Panc1 (cell line): ENCODE results near the gene CNTRL.

ENCODE experiments used
- POLR2AphosphoS5 ChIP-seq: IDR thresholded peaks from 2 replicates; pipeline ENCODE4 v1.6.1; 2012; ENCODE audit warnings: mild to moderate bottlenecking, low read depth, low read length, moderate library complexity
- TCF7L2 ChIP-seq: IDR thresholded peaks from 2 replicates; pipeline ENCODE4 v1.6.1; 2011; ENCODE audit warnings: mild to moderate bottlenecking, low read depth, low read length, inconsistent platforms
- TF ChIP-seq, protein P1 (sequence below): fragments of 450-650 bp; IDR thresholded peaks from 2 replicates; pipeline ENCODE4 v1.5.1; 2017; ENCODE audit warnings: mild to moderate bottlenecking
- TF ChIP-seq, protein P2 (sequence below), 2 experiments: IDR thresholded peaks; 2 replicates each; pipeline ENCODE4 v1.6.1; 2011 to 2012; ENCODE audit warnings: low read depth in 2 of 2, control low read depth in 1 of 2, low read length in 1 of 2, mild to moderate bottlenecking in 1 of 2, moderate library complexity in 1 of 2; ENCODE audit not compliant: insufficient read depth in 1 of 2

DNA sequence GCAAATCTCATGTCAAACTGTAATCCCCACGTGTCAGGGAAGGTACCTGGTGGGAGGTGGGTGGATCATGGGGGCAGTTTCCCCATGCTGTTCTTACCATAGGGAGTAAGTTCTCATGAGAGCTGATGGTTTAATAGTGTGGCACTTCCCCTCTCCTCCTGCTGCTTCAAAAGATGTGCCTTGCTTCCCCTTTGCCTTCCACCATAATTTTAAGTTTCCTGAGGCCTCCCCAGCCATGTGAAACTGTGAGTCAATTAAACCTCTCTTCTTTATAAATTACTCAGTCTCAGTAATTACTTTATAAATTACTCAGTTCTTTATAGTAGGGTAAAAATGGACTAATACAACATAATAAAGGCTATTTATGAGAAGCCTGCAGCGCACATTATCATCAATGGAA is 7.1 kb upstream of the CNTRL start:
- no peak for TF ChIP-seq POLR2AphosphoS5
- TF ChIP-seq, protein P1, sequence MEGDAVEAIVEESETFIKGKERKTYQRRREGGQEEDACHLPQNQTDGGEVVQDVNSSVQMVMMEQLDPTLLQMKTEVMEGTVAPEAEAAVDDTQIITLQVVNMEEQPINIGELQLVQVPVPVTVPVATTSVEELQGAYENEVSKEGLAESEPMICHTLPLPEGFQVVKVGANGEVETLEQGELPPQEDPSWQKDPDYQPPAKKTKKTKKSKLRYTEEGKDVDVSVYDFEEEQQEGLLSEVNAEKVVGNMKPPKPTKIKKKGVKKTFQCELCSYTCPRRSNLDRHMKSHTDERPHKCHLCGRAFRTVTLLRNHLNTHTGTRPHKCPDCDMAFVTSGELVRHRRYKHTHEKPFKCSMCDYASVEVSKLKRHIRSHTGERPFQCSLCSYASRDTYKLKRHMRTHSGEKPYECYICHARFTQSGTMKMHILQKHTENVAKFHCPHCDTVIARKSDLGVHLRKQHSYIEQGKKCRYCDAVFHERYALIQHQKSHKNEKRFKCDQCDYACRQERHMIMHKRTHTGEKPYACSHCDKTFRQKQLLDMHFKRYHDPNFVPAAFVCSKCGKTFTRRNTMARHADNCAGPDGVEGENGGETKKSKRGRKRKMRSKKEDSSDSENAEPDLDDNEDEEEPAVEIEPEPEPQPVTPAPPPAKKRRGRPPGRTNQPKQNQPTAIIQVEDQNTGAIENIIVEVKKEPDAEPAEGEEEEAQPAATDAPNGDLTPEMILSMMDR, result no peak
- TF ChIP-seq, protein P2, sequence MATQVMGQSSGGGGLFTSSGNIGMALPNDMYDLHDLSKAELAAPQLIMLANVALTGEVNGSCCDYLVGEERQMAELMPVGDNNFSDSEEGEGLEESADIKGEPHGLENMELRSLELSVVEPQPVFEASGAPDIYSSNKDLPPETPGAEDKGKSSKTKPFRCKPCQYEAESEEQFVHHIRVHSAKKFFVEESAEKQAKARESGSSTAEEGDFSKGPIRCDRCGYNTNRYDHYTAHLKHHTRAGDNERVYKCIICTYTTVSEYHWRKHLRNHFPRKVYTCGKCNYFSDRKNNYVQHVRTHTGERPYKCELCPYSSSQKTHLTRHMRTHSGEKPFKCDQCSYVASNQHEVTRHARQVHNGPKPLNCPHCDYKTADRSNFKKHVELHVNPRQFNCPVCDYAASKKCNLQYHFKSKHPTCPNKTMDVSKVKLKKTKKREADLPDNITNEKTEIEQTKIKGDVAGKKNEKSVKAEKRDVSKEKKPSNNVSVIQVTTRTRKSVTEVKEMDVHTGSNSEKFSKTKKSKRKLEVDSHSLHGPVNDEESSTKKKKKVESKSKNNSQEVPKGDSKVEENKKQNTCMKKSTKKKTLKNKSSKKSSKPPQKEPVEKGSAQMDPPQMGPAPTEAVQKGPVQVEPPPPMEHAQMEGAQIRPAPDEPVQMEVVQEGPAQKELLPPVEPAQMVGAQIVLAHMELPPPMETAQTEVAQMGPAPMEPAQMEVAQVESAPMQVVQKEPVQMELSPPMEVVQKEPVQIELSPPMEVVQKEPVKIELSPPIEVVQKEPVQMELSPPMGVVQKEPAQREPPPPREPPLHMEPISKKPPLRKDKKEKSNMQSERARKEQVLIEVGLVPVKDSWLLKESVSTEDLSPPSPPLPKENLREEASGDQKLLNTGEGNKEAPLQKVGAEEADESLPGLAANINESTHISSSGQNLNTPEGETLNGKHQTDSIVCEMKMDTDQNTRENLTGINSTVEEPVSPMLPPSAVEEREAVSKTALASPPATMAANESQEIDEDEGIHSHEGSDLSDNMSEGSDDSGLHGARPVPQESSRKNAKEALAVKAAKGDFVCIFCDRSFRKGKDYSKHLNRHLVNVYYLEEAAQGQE (IDR thresholded peaks at IDR 0.05; ENCODE audit: insufficient read depth in 1 of 2, low read depth in 2 of 2, low read length in 1 of 2), result no peak
- no peak for TF ChIP-seq TCF7L2
